OCI-LY1 (cell line): Measurements from ENCODE around the gene C4orf51.

ENCODE experiments used
- EZH2 ChIP-seq: fragments of 200-600 bp; sonication (generic), shearing (Covaris generic); IDR thresholded peaks from 2 replicates; pipeline ENCODE4 v1.8.0; 2017; ENCODE audit warnings: borderline replicate concordance, mixed run types, mild to moderate bottlenecking, antibody characterized with exemption, low read length, moderate library complexity, mixed read lengths
- TF ChIP-seq, protein P1 (sequence below): fragments of 200-600 bp; sonication (generic), shearing (Covaris generic); IDR thresholded peaks from 2 replicates; pipeline ENCODE4 v1.5.1; 2017; ENCODE audit warnings: mild to moderate bottlenecking, antibody characterized with exemption, low read length, moderate library complexity, mixed read lengths

GRCh38 chr4:145635117-145635516 lies 44.8 kb upstream of the C4orf51 start:
- TF ChIP-seq, protein P1, sequence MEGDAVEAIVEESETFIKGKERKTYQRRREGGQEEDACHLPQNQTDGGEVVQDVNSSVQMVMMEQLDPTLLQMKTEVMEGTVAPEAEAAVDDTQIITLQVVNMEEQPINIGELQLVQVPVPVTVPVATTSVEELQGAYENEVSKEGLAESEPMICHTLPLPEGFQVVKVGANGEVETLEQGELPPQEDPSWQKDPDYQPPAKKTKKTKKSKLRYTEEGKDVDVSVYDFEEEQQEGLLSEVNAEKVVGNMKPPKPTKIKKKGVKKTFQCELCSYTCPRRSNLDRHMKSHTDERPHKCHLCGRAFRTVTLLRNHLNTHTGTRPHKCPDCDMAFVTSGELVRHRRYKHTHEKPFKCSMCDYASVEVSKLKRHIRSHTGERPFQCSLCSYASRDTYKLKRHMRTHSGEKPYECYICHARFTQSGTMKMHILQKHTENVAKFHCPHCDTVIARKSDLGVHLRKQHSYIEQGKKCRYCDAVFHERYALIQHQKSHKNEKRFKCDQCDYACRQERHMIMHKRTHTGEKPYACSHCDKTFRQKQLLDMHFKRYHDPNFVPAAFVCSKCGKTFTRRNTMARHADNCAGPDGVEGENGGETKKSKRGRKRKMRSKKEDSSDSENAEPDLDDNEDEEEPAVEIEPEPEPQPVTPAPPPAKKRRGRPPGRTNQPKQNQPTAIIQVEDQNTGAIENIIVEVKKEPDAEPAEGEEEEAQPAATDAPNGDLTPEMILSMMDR: no peak
- TF ChIP-seq EZH2: no peak
